Transverse colon (tissue), 4 donors: ENCODE data around the gene GBF1. TPM values are rescaled to one million over a fixed set of nuclear protein-coding genes. Genes with fewer than 3 reads are reported as not detected.
"Not testable (repeated sequence)": the region's sequence is repeated elsewhere in the genome, so short reads cannot be mapped to it uniquely, and the experiment has no call there.

Experiments used
- DNase-seq: peaks from one replicate; pipeline ENCODE4 v3.0.0-alpha.2; 2019
- H3K27ac ChIP-seq, 4 donors: fragments of 200-600 bp; sonication (generic); 2 replicates each; pipeline ENCODE4 v1.5.1; 2016 to 2018; ENCODE audit warnings: inconsistent platforms in 4 of 4
- H3K27me3 ChIP-seq: fragments of 200-600 bp; sonication (generic); 2 replicates; pipeline ENCODE4 v1.5.1; 2017; ENCODE audit warnings: inconsistent platforms
- H3K36me3 ChIP-seq, 4 donors: fragments of 200-600 bp; sonication (generic); 2 replicates each; pipeline ENCODE4 v1.5.1; 2017 to 2019; ENCODE audit warnings: inconsistent platforms in 4 of 4
- H3K4me1 ChIP-seq, 4 donors: fragments of 200-600 bp; sonication (generic); 2 replicates each; pipeline ENCODE4 v1.5.1; 2017 to 2020; ENCODE audit warnings: inconsistent platforms in 4 of 4
- H3K4me3 ChIP-seq, 4 donors: fragments of 200-600 bp; sonication (generic); 1 replicate in 1 of 4; 2 replicates in 3 of 4; pipeline versions ENCODE4 v1.5.1 to v1.6.1; 2017 to 2019; ENCODE audit warnings: inconsistent platforms in 4 of 4
- H3K9me3 ChIP-seq, 2 donors: fragments of 200-600 bp; sonication (generic); 2 replicates each; pipeline ENCODE4 v1.5.1; 2017 to 2019; ENCODE audit warnings: inconsistent platforms in 2 of 2
- EP300 ChIP-seq: sonication (generic); formaldehyde crosslinking; IDR thresholded peaks from one replicate; pipeline ENCODE4 v1.6.1; 2017; ENCODE audit warnings: antibody characterized with exemption, low read depth
- POLR2A ChIP-seq: fragments of 450-650 bp; IDR thresholded peaks from one replicate; pipeline ENCODE4 v1.6.1; 2016; ENCODE audit warnings: antibody characterized with exemption, mild to moderate bottlenecking, moderate library complexity
- POLR2AphosphoS5 ChIP-seq, 3 donors: sonication (generic); formaldehyde crosslinking; IDR thresholded peaks; one replicate each; pipeline ENCODE4 v1.6.1; 2016; ENCODE audit warnings: antibody characterized with exemption in 3 of 3
- WGBS, 2 donors: methylation state at CpG; one replicate each; pipeline ENCODE4 v1.1.5; 2018; ENCODE audit warnings: low coverage in 1 of 2; 5-methylcytosine and 5-hydroxymethylcytosine counted together
- in situ Hi-C, 4 donors: fragments of 200-750 bp; cut with MboI; loops; one replicate each; pipeline versions ENCODE4 v1.15.0 to v1.15.1; 2017; ENCODE audit warnings: low sequenced_read_pairs in 3 of 4, low pct_ligation_motif_present in 1 of 4, low pct_unique_long_range_greater_than_20kb in 1 of 4
- intact Hi-C: fragments of 100-400 bp; cut with DNase I; formaldehyde crosslinking; loops from one replicate; pipeline ENCODE4 v1.15.1; 2023; ENCODE audit warnings: low total_unique reads
- total RNA-seq, 4 donors: library from RNA; depleted of rRNA; stranded (reverse); fragments of >200 nt; gene quantifications; one replicate each; pipeline ENCODE4 v1.1.0, GENCODE V29; 2016
- TF ChIP-seq, protein P1 (sequence below), 5 experiments: fragments of 200-600 bp in 3 of 5; fragments of 450-650 bp in 2 of 5; sonication (generic) in 3 of 5; IDR thresholded peaks; 1 replicate in 2 of 5; 2 replicates in 3 of 5; pipeline ENCODE4 v1.5.1; 2016 to 2017; ENCODE audit warnings: antibody characterized with exemption in 5 of 5, inconsistent platforms in 3 of 5, mild to moderate bottlenecking in 2 of 5, moderate library complexity in 1 of 5

Gene GBF1
- total RNA-seq, 4 donors from 2014 or later = 60.5 to 97.6 (median 67.5) TPM

DNA sequence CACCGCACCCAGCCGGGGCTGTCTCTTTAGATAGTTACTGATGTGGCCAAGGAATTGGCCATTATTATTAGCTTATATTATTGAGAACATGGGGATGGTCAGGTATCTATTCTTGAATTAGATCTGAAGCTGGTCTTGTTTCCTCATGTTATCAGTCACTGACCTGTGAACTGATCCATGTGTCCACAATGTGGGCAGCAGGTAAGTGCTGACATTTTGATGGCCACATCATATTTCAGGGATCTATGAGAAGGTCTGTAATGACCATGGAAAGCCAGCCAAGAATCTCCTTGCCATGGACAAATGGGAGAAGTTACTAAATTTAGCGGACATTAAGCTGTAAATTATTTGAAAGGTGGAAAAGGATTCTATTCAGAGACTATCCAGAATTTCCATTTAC is 61.4 kb downstream of the GBF1 start:
- Histone ChIP-seq H3K9me3 (no peaks in the 10 kb centered on the region), H3K4me1 (peaks cover 6 to 21% (median 17%) of the 10 kb centered on the region in 4 donors), H3K4me3 (no peak overlapping the region), H3K27ac (no peak overlapping the region), H3K27me3 (no peaks in the 10 kb centered on the region), H3K36me3 (no peaks in the 10 kb centered on the region)
- intact Hi-C loops = no loop called here
- TF ChIP-seq POLR2A (no peak), POLR2AphosphoS5 (IDR thresholded peaks at IDR 0.05) (no peak), EP300 (no peak)
- TF ChIP-seq, protein P1, sequence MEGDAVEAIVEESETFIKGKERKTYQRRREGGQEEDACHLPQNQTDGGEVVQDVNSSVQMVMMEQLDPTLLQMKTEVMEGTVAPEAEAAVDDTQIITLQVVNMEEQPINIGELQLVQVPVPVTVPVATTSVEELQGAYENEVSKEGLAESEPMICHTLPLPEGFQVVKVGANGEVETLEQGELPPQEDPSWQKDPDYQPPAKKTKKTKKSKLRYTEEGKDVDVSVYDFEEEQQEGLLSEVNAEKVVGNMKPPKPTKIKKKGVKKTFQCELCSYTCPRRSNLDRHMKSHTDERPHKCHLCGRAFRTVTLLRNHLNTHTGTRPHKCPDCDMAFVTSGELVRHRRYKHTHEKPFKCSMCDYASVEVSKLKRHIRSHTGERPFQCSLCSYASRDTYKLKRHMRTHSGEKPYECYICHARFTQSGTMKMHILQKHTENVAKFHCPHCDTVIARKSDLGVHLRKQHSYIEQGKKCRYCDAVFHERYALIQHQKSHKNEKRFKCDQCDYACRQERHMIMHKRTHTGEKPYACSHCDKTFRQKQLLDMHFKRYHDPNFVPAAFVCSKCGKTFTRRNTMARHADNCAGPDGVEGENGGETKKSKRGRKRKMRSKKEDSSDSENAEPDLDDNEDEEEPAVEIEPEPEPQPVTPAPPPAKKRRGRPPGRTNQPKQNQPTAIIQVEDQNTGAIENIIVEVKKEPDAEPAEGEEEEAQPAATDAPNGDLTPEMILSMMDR (IDR thresholded peaks at IDR 0.05) = no peak
- in situ Hi-C loops = no loop called here
- no peak for DNase-seq
- 60 to 99% methylated on average over 1 to 3 of the region's 3 CpGs for WGBS, 2 donors

DNA sequence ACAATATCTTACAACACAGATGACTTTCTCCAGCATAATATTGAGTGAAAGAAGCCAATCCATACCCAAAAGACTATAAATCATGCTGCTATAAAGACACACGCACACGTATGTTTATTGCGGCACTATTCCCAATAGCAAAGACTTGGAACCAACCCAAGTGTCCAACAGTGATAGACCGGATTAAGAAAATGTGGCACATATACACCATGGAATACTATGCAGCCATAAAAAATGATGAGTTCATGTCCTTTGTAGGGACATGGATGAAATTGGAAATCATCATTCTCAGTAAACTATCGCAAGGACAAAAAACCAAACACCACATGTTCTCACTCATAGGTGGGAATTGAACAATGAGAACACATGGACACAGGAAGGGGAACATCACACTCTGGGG is 63.0 kb downstream of the GBF1 start:
- in situ Hi-C loops, DNase-seq, H3K36me3 ChIP-seq, H3K27ac ChIP-seq, H3K4me3 ChIP-seq, H3K9me3 ChIP-seq, H3K27me3 ChIP-seq, intact Hi-C loops: not testable (repeated sequence)
- peaks cover 6 to 37% (median 24%) of the 10 kb centered on the region in 4 donors for H3K4me1 ChIP-seq
- WGBS, 2 donors = 95 to 100% methylated on average over 4 of the region's 5 CpGs

DNA sequence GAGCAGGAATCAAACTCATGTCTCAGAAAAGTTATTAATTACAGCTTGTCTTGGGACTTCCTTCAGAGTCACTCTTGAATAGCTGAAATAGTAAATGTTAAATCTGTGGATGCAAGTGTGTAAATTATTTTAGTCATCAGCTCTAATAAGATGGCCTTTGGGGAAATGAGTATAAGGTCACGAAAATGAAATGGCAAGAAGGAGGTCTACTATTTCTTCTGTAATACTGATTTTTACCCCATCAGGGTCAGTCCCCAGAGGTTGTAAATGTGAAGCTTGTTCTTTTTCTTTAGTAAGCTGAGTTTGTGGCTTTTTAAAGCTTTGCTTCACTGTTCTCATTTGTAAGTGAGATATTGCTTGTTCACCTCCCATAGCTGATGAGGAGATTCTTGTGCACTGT is 63.9 kb downstream of the GBF1 start:
- no peak overlapping the region for H3K27ac ChIP-seq
- H3K36me3 ChIP-seq = no peaks in the 10 kb centered on the region
- intact Hi-C loops (no loop called here), in situ Hi-C loops (no loop called here)
- TF ChIP-seq POLR2AphosphoS5 (IDR thresholded peaks at IDR 0.05) = no peak
- TF ChIP-seq, protein P1 (IDR thresholded peaks at IDR 0.05) = no peak
- TF ChIP-seq POLR2A = no peak
- TF ChIP-seq EP300 = no peak
- DNase-seq = no peak
- H3K27me3 ChIP-seq = no peaks in the 10 kb centered on the region
- H3K9me3 ChIP-seq = no peaks in the 10 kb centered on the region
- no peak overlapping the region for H3K4me3 ChIP-seq
- peaks cover 6 to 39% (median 25%) of the 10 kb centered on the region in 4 donors for H3K4me1 ChIP-seq
- 92 to 100% methylated on average over 1 of the region's 1 CpG for WGBS, 2 donors

DNA sequence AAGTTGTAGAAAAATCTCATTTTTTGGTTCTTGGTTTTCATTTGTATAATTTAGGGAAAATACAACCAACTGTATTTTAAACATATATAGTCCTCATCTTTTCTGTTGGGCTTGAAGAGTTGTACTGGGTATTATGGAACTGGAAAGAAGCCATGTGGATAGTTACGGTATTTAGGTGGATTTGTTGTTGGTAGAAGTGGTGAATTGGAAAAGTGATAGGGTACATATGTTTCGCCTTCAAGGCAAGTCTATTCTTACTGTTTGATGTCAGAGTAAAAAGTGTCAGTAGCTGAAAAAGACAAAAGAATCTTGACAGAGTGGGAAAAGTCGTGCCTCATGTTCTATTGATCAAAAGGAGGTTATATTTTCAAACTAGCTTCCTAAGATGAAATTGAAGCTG is 64.6 kb downstream of the GBF1 start:
- no peak for DNase-seq
- peaks cover 6 to 39% (median 25%) of the 10 kb centered on the region in 4 donors for H3K4me1 ChIP-seq
- no peak for TF ChIP-seq EP300
- TF ChIP-seq POLR2A = no peak
- TF ChIP-seq, protein P1 (IDR thresholded peaks at IDR 0.05) = no peak
- no peak for TF ChIP-seq POLR2AphosphoS5 (IDR thresholded peaks at IDR 0.05)
- WGBS, 2 donors = 78 to 82% methylated on average over 3 of the region's 3 CpGs
- no peaks in the 10 kb centered on the region for H3K36me3 ChIP-seq
- no peak overlapping the region for H3K4me3 ChIP-seq
- intact Hi-C loops (no loop called here), in situ Hi-C loops (no loop called here)
- no peaks in the 10 kb centered on the region for H3K9me3 ChIP-seq
- peak overlapping the region in 2 of 4 donors; percentile 2 to 33 for H3K27ac ChIP-seq
- no peaks in the 10 kb centered on the region for H3K27me3 ChIP-seq

DNA sequence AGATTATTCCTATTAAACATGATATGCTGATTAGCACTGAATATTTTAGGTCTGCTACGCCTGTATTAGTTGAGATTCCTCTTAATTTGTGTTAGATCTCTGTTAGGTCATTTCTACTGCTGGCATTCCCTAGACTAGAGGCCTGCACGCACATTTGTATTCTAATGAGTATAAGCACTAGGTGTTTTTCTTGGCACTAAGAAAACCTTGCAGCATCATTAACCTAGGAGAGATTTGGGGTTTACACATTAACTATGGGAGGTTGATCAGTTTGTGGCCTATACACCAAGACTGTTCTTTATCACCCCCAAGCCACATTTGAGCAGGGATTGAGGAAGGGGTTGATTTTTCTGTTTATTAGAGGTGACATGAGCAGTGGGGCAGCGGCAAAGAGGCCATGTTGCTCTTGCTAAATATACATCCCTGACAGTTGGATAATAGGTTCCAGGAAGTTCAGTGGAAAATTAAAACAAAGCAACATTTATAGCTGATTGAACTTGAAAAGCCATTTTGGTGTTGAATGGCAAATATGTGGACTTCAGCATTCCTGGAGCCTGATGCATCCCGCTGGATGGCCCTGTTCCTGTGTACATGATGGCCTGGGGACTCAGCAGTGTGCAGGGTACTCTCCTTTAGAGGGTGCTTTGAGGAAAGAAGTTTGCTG is 65.2 kb downstream of the GBF1 start:
- intact Hi-C loops = no loop called here
- H3K27ac ChIP-seq = peak overlapping the region in 2 of 4 donors; percentile 6 to 33
- peaks cover 6 to 39% (median 25%) of the 10 kb centered on the region in 4 donors for H3K4me1 ChIP-seq
- no peaks in the 10 kb centered on the region for H3K9me3 ChIP-seq
- in situ Hi-C loops = no loop called here
- no peak overlapping the region for H3K4me3 ChIP-seq
- WGBS, 2 donors = 56 to 68% methylated on average over 2 to 4 of the region's 4 CpGs
- H3K36me3 ChIP-seq = no peaks in the 10 kb centered on the region
- DNase-seq = no peak
- H3K27me3 ChIP-seq = no peaks in the 10 kb centered on the region
- TF ChIP-seq, protein P1 (IDR thresholded peaks at IDR 0.05) = no peak
- TF ChIP-seq POLR2A = no peak
